ENCODE results near the gene SENP3.

The SENP3 gene

GRCh38 chr17:7612294-7612640 is 50.5 kb downstream of the SENP3 start:
- peaks cover 21% of the 10 kb centered on the region for H3K4me1 ChIP-seq (ENCODE audit: insufficient read depth, low read length)
- H3K36me3 ChIP-seq (ENCODE audit: insufficient read depth, low read length): peaks cover 29% of the 10 kb centered on the region
- no peak overlapping the region for H3K4me3 ChIP-seq (ENCODE audit: low read length)
- no peaks in the 10 kb centered on the region for H3K27me3 ChIP-seq (ENCODE audit: insufficient read depth, low read length)
- no peaks in the 10 kb centered on the region for H3K9me3 ChIP-seq (ENCODE audit: low read length)
- H2AFZ ChIP-seq (ENCODE audit: low read depth, low read length): no peak overlapping the region

GRCh38 chr17:7613769-7614424 is 52.2 kb downstream of the SENP3 start:
- Histone ChIP-seq H3K27me3 (ENCODE audit: insufficient read depth, low read length) (no peaks in the 10 kb centered on the region), H3K9me3 (ENCODE audit: low read length) (no peaks in the 10 kb centered on the region), H3K36me3 (ENCODE audit: insufficient read depth, low read length) (peaks cover 27% of the 10 kb centered on the region), H2AFZ (ENCODE audit: low read depth, low read length) (peak overlapping the region; percentile 22), H3K4me3 (ENCODE audit: low read length) (peak overlapping the region; percentile 97), H3K4me1 (ENCODE audit: insufficient read depth, low read length) (peaks cover 21% of the 10 kb centered on the region)

GRCh38 chr17:7614425-7615264 is 52.9 kb downstream of the SENP3 start, which contains the start of gene FXR2:
Gene FXR2, minus strand, starts transcription at chr17:7614897. Its CDS starts 365 bp downstream, at chr17:7614532.
- Histone ChIP-seq H3K4me3 (ENCODE audit: low read length) (peak within 1 kb of the TSS; percentile 97), H3K27me3 (ENCODE audit: insufficient read depth, low read length) (no peaks in the 10 kb centered on the region), H3K9me3 (ENCODE audit: low read length) (no peaks in the 10 kb centered on the region), H2AFZ (ENCODE audit: low read depth, low read length) (peak within 1 kb of the TSS; percentile 69), H3K36me3 (ENCODE audit: insufficient read depth, low read length) (peaks cover 22% of the 10 kb centered on the region), H3K4me1 (ENCODE audit: insufficient read depth, low read length) (peaks cover 21% of the 10 kb centered on the region)

GRCh38 chr17:7615265-7615747 is 53.6 kb downstream of the SENP3 start:
- Histone ChIP-seq H3K4me3 (ENCODE audit: low read length) (peak overlapping the region; percentile 51), H3K4me1 (ENCODE audit: insufficient read depth, low read length) (peaks cover 21% of the 10 kb centered on the region), H3K9me3 (ENCODE audit: low read length) (no peaks in the 10 kb centered on the region), H2AFZ (ENCODE audit: low read depth, low read length) (peak overlapping the region; percentile 69), H3K36me3 (ENCODE audit: insufficient read depth, low read length) (peaks cover 18% of the 10 kb centered on the region), H3K27me3 (ENCODE audit: insufficient read depth, low read length) (no peaks in the 10 kb centered on the region)

- no peaks in the 10 kb centered on the region for H3K9me3 ChIP-seq (ENCODE audit: low read length)
- H3K4me3 ChIP-seq (ENCODE audit: low read length): no peak overlapping the region
- H3K36me3 ChIP-seq (ENCODE audit: insufficient read depth, low read length): no peaks in the 10 kb centered on the region
- no peaks in the 10 kb centered on the region for H3K27me3 ChIP-seq (ENCODE audit: insufficient read depth, low read length)
- H2AFZ ChIP-seq (ENCODE audit: low read depth, low read length): no peak overlapping the region
- peaks cover 6% of the 10 kb centered on the region for H3K4me1 ChIP-seq (ENCODE audit: insufficient read depth, low read length)
Observed at GRCh38 chr17:7618608-7619007, 56.9 kb downstream of the SENP3 start.

GRCh38 chr17:7620835-7621234 is 59.1 kb downstream of the SENP3 start:
- Histone ChIP-seq H3K9me3 (ENCODE audit: low read length) (no peaks in the 10 kb centered on the region), H3K4me3 (ENCODE audit: low read length) (no peak overlapping the region), H3K27me3 (ENCODE audit: insufficient read depth, low read length) (no peaks in the 10 kb centered on the region), H3K36me3 (ENCODE audit: insufficient read depth, low read length) (peaks cover 2% of the 10 kb centered on the region), H3K4me1 (ENCODE audit: insufficient read depth, low read length) (no peaks in the 10 kb centered on the region), H2AFZ (ENCODE audit: low read depth, low read length) (no peak overlapping the region)

Data from neuron (in vitro differentiated cells).